K562 (cell line): ENCODE measurements around the gene KIAA0319L. TPM values are rescaled to one million over a fixed set of nuclear protein-coding genes. Genes with fewer than 3 reads are reported as not detected.

Experiments
- DMBX1 ChIP-seq: fragments of 250-450 bp; sonication (Bioruptor Pico); IDR thresholded peaks from 2 replicates; pipeline ENCODE4 v1.8.0; 2022; ENCODE audit warnings: inconsistent platforms, mild to moderate bottlenecking, moderate library complexity, borderline replicate concordance
- ESRRA ChIP-seq: fragments of 450-650 bp; IDR thresholded peaks from 2 replicates; pipeline ENCODE4 v1.6.1; 2014; ENCODE audit warnings: low read depth, mild to moderate bottlenecking, moderate library complexity, borderline replicate concordance
- ETS1 ChIP-seq: conservative IDR thresholded peaks from 2 replicates; pipeline ENCODE4 v1.6.1; 2011; ENCODE audit warnings: low read depth, mild to moderate bottlenecking, low read length; ENCODE audit not compliant: control insufficient read depth
- HNRNPLL ChIP-seq: fragments of 200-400 bp; formaldehyde crosslinking; IDR thresholded peaks from 2 replicates; pipeline ENCODE4 v1.6.1; 2017; ENCODE audit warnings: low read length, low read depth, mild to moderate bottlenecking; ENCODE audit not compliant: poor library complexity, severe bottlenecking
- JUNB ChIP-seq: fragments of 450-650 bp; formaldehyde crosslinking; conservative IDR thresholded peaks from 2 replicates; pipeline ENCODE4 v1.4.0; 2020; ENCODE audit warnings: mild to moderate bottlenecking
- KDM4B ChIP-seq, 2 experiments: fragments of 450-650 bp in 1 of 2; sonication (generic) in 1 of 2; IDR thresholded peaks; 2 replicates each; pipeline ENCODE4 v1.6.1; 2016 to 2017; ENCODE audit warnings: borderline replicate concordance in 2 of 2, antibody characterized with exemption in 1 of 2, low read depth in 1 of 2, mild to moderate bottlenecking in 1 of 2
- KLF16 ChIP-seq: IDR thresholded peaks from 2 replicates; pipeline ENCODE4 v1.6.1; 2016; ENCODE audit warnings: antibody characterized with exemption
- MAZ ChIP-seq, 2 experiments: fragments of 450-650 bp in 1 of 2; sonication (generic) in 1 of 2; formaldehyde crosslinking; IDR thresholded peaks in 1 of 2; conservative IDR thresholded peaks in 1 of 2; 2 replicates each; pipeline versions ENCODE4 v1.4.0 to v1.5.0; 2020; ENCODE audit warnings: mild to moderate bottlenecking in 1 of 2, missing genetic modification reagents in 1 of 2
- NFIX ChIP-seq: fragments of 250-450 bp; sonication (Bioruptor Pico); IDR thresholded peaks from 2 replicates; pipeline ENCODE4 v1.4.0; 2020; ENCODE audit warnings: low read depth, mild to moderate bottlenecking, moderate library complexity
- NONO ChIP-seq, 2 experiments: fragments of 200-400 bp in 1 of 2; fragments of 450-650 bp in 1 of 2; formaldehyde crosslinking in 1 of 2; IDR thresholded peaks; 2 replicates each; pipeline ENCODE4 v1.6.1; 2017; ENCODE audit warnings: low read depth in 2 of 2, mild to moderate bottlenecking in 2 of 2, moderate library complexity in 2 of 2, low read length in 1 of 2
- POLR2H ChIP-seq: IDR thresholded peaks from 2 replicates; pipeline ENCODE4 v1.6.1; 2016; ENCODE audit warnings: missing genetic modification characterization, low read depth, mild to moderate bottlenecking, control low read depth, missing compliant biosample characterization, moderate library complexity
- PTRF ChIP-seq: fragments of 450-650 bp; IDR thresholded peaks from 2 replicates; pipeline ENCODE4 v1.6.1; 2016; ENCODE audit warnings: mild to moderate bottlenecking, missing genetic modification characterization, missing compliant biosample characterization
- RBM39 ChIP-seq: fragments of 200-400 bp; formaldehyde crosslinking; optimal IDR thresholded peaks from 2 replicates; pipeline ENCODE3; 2018; ENCODE audit warnings: low read depth, low read length
- SMARCA5 ChIP-seq: fragments of 450-650 bp; IDR thresholded peaks from 2 replicates; pipeline ENCODE4 v1.6.1; 2016
- TAF9B ChIP-seq: fragments of 450-650 bp; IDR thresholded peaks from 2 replicates; pipeline ENCODE4 v1.6.1; 2018; ENCODE audit warnings: mild to moderate bottlenecking; ENCODE audit not compliant: partially characterized antibody
- TEAD2 ChIP-seq: fragments of 450-650 bp; IDR thresholded peaks from 2 replicates; pipeline ENCODE4 v1.6.1; 2016; ENCODE audit warnings: missing genetic modification characterization, control low read depth, missing compliant biosample characterization
- TFAM ChIP-seq: fragments of 250-450 bp; sonication (Bioruptor Pico); conservative IDR thresholded peaks from 2 replicates; pipeline ENCODE4 v1.5.0; 2021; ENCODE audit warnings: mild to moderate bottlenecking, moderate library complexity
- XRCC5 ChIP-seq: fragments of 200-400 bp; formaldehyde crosslinking; IDR thresholded peaks from 2 replicates; pipeline ENCODE4 v1.6.1; 2017; ENCODE audit warnings: low read depth, mild to moderate bottlenecking, low read length
- ZBTB1 ChIP-seq: sonication (generic); formaldehyde crosslinking; IDR thresholded peaks from 2 replicates; pipeline ENCODE4 v1.8.1; 2023; ENCODE audit warnings: missing genetic modification reagents, low read depth, mild to moderate bottlenecking, borderline replicate concordance
- ZC3H8 ChIP-seq: fragments of 450-650 bp; IDR thresholded peaks from 2 replicates; pipeline ENCODE4 v1.6.1; 2017
- ZFP30 ChIP-seq: fragments of 250-450 bp; sonication (Bioruptor Pico); IDR thresholded peaks from 2 replicates; pipeline ENCODE4 v1.8.0; 2022; ENCODE audit warnings: moderate library complexity, mild to moderate bottlenecking, inconsistent platforms, borderline replicate concordance
- ZNF124 ChIP-seq: sonication (generic); formaldehyde crosslinking; IDR thresholded peaks from 2 replicates; pipeline ENCODE4 v1.8.1; 2022; ENCODE audit warnings: missing genetic modification reagents
- ZNF224 ChIP-seq: sonication (generic); formaldehyde crosslinking; IDR thresholded peaks from 2 replicates; pipeline ENCODE4 v1.8.0; 2022; ENCODE audit warnings: mild to moderate bottlenecking, missing genetic modification reagents
- ZNF239 ChIP-seq: fragments of 250-450 bp; sonication (Bioruptor Pico); IDR thresholded peaks from 2 replicates; pipeline ENCODE4 v1.4.0; 2020; ENCODE audit warnings: mild to moderate bottlenecking
- ZNF395 ChIP-seq: fragments of 200-800 bp; sonication (Bioruptor generic); IDR thresholded peaks from 2 replicates; pipeline ENCODE4 v1.6.1; 2017; ENCODE audit warnings: missing genetic modification characterization, missing compliant biosample characterization
- ZNF431 ChIP-seq: sonication (generic); formaldehyde crosslinking; IDR thresholded peaks from 2 replicates; pipeline ENCODE4 v1.8.0; 2022; ENCODE audit warnings: mild to moderate bottlenecking, missing genetic modification reagents
- polyA plus RNA-seq, 8 experiments: library from polyadenylated mRNA; depleted of rRNA in 4 of 8; stranded (reverse) in 5 of 8; unstranded in 3 of 8; fragments of >200 nt; fragmentation: Nextera tagmentation in 2 of 8; fragmentation: Illumina TruSeq in 1 of 8; extraction: Ambion mirVana in 2 of 8; extraction: Trizol in 1 of 8; gene quantifications; 2 replicates each; pipeline versions ENCODE4 v1.2.1 to v1.2.3, GENCODE V29; 2011 to 2014; ENCODE audit warnings: inconsistent platforms in 1 of 8, missing spikeins in 1 of 8
- total RNA-seq, 7 experiments: library from RNA; depleted of rRNA in 6 of 7; stranded (reverse); fragments of >200 nt in 6 of 7; fragmentation: Illumina TruSeq in 2 of 7; extraction: Trizol in 2 of 7; gene quantifications; 2 replicates each; pipeline versions ENCODE4 v1.2.1 to v1.2.3, GENCODE V29; 2011 to 2021; ENCODE audit warnings: low replicate concordance in 1 of 7
- TF ChIP-seq, protein P1 (sequence below): sonication (generic); formaldehyde crosslinking; IDR thresholded peaks from 2 replicates; pipeline ENCODE4 v1.9.0; 2022; ENCODE audit warnings: mild to moderate bottlenecking, missing genetic modification reagents

The KIAA0319L gene
- total and polyA plus RNA-seq, 9 of the 15 experiments (the other 6 are each of a cell fraction or from before 2014, with no cell fraction given), result 2.4 to 51.7 (median 27.4) TPM

DNA sequence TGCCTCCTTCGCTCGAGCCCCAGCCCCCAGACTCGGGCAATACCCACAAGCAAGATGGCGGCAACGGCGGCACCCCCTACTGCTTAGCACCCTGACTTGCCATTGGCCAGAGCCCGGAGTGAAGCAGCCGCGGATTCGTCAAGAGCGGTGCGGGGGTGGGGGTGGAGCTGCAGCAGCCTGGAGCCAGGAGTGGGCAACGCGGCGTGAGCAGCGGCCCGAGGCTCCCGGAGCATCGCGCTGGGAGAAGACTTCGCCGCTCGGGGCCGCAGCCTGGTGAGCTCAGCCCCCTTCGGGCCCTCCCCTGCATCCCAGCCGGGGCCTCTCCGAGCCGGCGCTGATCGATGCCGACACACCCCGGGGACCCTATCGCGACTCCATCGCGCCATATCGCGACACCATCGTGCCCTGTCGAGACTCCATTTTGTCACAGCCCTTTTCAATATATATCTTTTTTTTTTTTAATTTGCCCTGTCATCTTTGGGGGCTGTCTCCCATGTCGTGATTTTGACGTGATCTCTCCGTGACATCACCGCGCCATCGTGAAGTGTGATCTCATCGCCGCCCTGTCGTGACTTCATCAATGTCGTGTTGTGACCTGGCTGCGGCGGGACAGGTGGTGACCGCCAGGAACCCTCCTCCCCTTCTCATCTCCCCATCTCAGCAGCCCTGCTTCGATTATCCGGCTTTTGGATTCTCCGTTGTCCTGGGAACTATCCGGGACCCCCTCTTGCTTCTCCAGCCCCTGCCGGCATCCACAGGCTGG is 589 bp upstream of the KIAA0319L start, which contains the start of gene NCDN (continued):
- TF ChIP-seq KLF16 (peak; percentile 43; the same call in 1 of the 2 replicates), ZNF124 (CRISPR knock-in tag) (no peak), XRCC5 (peak; percentile 61; the same call in 1 of the 2 replicates), POLR2H (tag) (no peak), ZNF395 (CRISPR knock-in tag) (peak; percentile 95), ESRRA (peak; percentile 48; the same call in 1 of the 2 replicates), PTRF (tag) (no peak), ZNF239 (CRISPR knock-in tag) (no peak; the same call in 1 of the 2 replicates), RBM39 (no peak), ZBTB1 (CRISPR knock-in tag) (no peak), ZNF224 (CRISPR knock-in tag) (no peak), NONO (IDR thresholded peaks at IDR 0.05; ENCODE audit: low read depth in 2 of 2, low read length in 1 of 2) (peak in 1 of 2 experiments; percentile 95; a peak in 3 of 4 replicates), TFAM (CRISPR knock-in tag) (no peak), ZC3H8 (no peak), ETS1 (peak; percentile 98), MAZ (CRISPR knock-in tag; conservative IDR thresholded peaks at IDR 0.05 in 1 of 2, IDR thresholded peaks at IDR 0.05 in 1 of 2) (peak; percentile 99 to 100), JUNB (CRISPR knock-in tag) (no peak), SMARCA5 (peak; percentile 90), NFIX (CRISPR knock-in tag) (no peak), TAF9B (no peak), HNRNPLL (peak; percentile 43), TEAD2 (no peak), ZNF431 (peak; percentile 59; the same call in 1 of the 2 replicates), KDM4B (IDR thresholded peaks at IDR 0.05; ENCODE audit: borderline replicate concordance in 2 of 2, low read depth in 1 of 2) (peak in 1 of 2 experiments; percentile 96; a peak in 2 of 4 replicates), DMBX1 (peak; percentile 51), ZFP30 (CRISPR knock-in tag) (no peak)
- TF ChIP-seq, protein P1, sequence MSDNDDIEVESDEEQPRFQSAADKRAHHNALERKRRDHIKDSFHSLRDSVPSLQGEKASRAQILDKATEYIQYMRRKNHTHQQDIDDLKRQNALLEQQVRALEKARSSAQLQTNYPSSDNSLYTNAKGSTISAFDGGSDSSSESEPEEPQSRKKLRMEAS (CRISPR knock-in tag), result peak; percentile 2; the same call in 1 of the 2 replicates
